Measurements from ENCODE around the gene MIS18A.
"Not testable (repeated sequence)": the region's sequence is repeated elsewhere in the genome, so short reads cannot be mapped to it uniquely, and the experiment has no call there.

MIS18A gene

DNA sequence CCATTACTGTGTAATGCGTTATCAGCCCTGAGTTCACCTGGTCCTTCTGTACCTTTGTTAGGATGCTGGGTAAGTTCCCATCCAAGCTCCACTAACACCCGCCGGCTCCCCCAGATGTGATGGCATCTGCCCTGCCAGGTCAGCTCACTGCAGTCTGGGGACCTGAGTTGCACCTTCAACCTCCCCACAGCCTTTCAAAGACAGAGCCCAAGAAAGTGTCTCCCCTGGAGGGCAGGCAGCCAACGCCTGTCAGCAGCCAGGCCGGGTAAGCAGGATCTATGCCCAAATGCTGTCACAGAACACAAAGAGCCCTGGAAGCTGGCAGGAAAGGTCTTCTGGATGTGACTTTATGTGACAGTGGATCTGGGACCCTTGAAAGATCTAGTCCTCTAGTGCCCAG, 33.5 kb upstream of the MIS18A start:
- DNase-seq (ENCODE audit: extremely low read depth, low read depth): no peak
- TF ChIP-seq, protein P1, sequence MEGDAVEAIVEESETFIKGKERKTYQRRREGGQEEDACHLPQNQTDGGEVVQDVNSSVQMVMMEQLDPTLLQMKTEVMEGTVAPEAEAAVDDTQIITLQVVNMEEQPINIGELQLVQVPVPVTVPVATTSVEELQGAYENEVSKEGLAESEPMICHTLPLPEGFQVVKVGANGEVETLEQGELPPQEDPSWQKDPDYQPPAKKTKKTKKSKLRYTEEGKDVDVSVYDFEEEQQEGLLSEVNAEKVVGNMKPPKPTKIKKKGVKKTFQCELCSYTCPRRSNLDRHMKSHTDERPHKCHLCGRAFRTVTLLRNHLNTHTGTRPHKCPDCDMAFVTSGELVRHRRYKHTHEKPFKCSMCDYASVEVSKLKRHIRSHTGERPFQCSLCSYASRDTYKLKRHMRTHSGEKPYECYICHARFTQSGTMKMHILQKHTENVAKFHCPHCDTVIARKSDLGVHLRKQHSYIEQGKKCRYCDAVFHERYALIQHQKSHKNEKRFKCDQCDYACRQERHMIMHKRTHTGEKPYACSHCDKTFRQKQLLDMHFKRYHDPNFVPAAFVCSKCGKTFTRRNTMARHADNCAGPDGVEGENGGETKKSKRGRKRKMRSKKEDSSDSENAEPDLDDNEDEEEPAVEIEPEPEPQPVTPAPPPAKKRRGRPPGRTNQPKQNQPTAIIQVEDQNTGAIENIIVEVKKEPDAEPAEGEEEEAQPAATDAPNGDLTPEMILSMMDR (IDR thresholded peaks at IDR 0.05; ENCODE audit: low read depth, low read length): no peak

DNA sequence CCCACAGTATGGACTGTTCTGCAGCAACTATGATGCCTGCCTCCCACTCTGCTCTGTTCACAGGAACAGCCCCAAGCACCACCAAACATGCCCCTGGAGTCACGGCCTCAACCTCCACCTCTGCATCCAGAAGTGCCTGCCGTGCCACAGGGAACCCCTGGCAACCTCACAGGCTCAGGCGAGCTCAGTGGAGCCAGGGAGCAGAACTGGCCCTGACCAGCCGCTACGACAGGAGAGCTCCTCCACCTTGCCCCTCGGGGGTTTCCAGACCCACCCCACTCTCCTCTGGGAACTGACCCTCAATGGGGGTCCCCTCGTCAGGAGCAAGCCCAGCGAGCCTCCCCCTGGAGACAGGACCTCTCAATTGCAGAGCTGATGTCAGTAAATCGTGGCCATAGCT, 32.8 kb upstream of the MIS18A start:
- TF ChIP-seq, protein P1 (IDR thresholded peaks at IDR 0.05; ENCODE audit: low read depth, low read length): no peak

DNA sequence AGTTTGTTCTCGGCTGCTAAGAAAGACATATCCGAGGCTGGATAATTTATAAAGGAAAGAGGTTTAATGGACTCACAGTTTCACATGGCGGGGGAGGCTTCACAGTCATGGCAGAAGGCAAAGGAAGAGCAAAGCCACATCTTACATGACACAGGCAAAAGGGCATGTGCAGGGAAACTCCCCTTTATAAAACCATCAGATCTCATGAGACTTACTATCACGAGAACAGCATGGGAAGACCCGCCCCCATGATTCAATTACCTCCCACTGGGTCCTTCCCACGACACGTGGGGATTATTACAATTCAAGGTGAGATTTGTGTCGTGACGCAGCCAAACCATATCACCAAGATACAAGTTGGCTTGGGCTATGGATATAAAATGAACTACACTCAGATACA, 32.1 kb upstream of the MIS18A start:
- DNase-seq (ENCODE audit: extremely low read depth, low read depth): not testable (repeated sequence)

More for the DNA sequence above, 32.8 kb upstream of the MIS18A start:
- no peak for DNase-seq (ENCODE audit: extremely low read depth, low read depth)

DNA sequence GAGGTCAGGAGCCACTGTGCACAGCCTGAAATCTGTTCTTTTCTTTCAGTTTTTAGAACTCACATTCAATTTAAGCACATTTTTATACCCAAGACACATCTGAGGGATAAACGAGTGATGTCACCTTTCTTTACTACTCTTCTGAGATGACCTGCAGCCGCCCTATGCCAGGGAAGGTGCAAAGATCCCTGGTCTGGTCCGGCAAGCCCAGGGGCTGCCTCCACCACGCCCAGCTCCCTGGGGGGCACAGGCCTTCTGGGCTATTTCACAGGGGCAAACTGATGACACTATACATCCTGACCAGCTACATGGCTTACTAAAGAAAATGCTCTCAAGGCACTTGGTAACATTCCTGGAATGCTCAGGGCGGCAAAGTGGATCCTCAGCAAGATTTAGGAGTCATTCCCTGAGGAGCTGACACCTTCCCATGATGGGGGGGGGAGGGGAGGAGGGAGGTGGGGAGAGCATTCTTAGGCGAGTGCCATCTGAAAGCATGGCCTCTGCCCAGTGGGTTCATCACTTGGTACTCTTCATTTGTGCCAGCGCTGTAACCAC, 31.1 kb upstream of the MIS18A start:
- TF ChIP-seq, protein P1 (IDR thresholded peaks at IDR 0.05; ENCODE audit: low read depth, low read length): no peak
- DNase-seq (ENCODE audit: extremely low read depth, low read depth): no peak

DNA sequence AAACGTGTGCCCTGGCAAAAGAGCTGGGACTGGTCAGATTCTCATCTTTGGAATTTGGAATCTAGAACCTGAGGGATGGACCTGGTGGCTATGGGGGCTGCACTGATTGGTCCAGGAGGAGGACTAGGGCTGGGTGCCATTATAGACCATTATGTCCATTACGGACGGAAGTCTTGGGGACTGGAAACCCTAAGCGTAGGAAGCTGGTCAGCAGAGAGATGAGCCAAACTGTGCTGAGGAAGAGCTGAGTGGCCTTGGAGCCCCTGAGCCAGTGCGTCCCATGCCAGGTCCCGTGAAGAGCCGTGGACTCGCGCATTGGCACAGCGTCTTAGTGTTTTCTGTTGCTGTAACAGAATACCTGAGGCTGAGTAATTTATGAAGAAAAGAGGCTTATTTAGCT, 29.8 kb upstream of the MIS18A start:
- TF ChIP-seq, protein P1 (IDR thresholded peaks at IDR 0.05; ENCODE audit: low read depth, low read length): no peak
- no peak for DNase-seq (ENCODE audit: extremely low read depth, low read depth)

DNA sequence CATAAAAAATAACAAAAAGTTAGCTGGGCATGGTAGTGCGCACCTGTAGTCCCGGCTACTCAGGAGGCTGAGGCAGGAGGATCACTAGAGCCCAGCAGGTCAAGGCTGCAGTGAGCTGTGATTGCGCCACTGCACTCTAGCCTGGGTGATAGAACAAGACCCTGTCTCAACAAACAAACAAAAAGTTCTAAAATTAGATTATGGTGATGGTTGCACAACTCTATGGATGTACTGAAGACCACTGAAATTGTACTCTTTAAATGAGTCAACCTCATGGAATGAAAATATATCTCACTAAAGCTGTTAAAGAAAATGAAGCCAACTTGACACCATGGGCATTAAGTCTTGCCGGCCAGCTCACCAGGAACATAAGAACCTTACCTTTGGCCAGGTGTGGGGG, 28.9 kb upstream of the MIS18A start:
- DNase-seq (ENCODE audit: extremely low read depth, low read depth): no peak
- TF ChIP-seq, protein P1 (IDR thresholded peaks at IDR 0.05; ENCODE audit: low read depth, low read length): no peak

DNA sequence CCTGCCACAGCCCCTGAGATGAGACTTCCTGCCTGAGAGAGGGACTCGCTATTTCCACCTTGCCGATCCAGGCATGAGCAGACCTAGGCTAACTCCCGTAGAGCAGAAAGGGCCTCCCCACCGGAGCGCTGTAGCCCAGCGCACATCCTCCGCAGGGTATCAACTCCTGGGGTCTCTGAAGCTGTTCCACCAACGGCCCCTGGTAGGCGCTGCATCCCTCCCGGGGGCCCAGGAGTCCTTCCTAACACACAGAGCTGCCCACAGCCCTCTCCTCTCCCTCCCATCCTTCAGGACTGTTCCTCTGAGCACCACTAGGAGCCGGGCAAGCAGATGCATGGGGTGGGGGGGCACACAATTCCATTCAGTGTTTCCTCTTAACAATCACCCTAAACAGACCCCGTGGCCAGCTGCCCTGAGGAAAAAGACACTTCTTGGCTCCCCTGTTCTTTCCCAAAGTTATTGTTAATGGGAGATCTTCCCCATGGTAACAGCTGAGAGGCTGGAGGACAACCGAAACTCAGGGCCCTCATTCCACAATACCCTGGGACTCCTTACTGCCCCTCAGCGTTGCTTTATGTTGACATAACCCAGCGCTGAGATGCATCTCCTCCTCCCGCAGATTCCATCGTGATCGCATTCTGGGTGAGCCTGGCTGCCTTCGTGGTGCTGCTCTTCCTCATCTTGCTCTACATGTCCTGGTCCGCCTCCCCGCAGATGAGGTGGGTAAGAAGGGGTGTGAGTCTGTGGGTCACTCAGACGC, 27.4 kb upstream of the MIS18A start:
- TF ChIP-seq, protein P1 (IDR thresholded peaks at IDR 0.05; ENCODE audit: low read depth, low read length): no peak; the same call in 1 of the 2 replicates
- DNase-seq (ENCODE audit: extremely low read depth, low read depth): no peak

DNA sequence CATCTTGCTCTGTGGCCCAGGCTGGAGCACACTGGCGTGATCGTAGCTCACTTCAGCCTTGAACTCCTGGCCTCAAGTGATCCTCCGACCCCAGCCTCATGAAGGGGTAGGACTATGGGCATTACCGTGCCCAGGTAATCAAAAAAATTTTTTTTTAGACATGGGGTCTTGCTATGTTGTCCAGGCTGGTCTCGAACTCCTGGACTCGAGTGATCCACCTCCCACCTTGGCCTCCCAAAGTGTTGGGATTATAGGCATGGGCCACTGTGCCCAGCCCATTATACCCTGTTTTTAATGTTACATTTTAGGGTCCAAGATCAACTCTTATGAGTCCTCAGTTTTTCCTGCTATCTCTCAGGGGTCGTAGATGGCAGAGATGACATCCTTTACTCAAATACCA, 26.1 kb upstream of the MIS18A start:
- DNase-seq (ENCODE audit: extremely low read depth, low read depth): no peak
- TF ChIP-seq, protein P1 (IDR thresholded peaks at IDR 0.05; ENCODE audit: low read depth, low read length): no peak
